GM12878 (cell line): Measurements from ENCODE around the gene RFX3. TPM values are rescaled to one million over a fixed set of nuclear protein-coding genes. Genes with fewer than 3 reads are reported as not detected.

Experiments used
- ATAC-seq: fragments of 200-7000 bp; cut with Tn5 transposase; 3 replicates; pipeline ENCODE4 v1.9.1; 2020; ENCODE audit warnings: mild to moderate bottlenecking, moderate library complexity
- BruUV-seq: library from RNA; stranded (reverse); fragments of 400-500 nt; replicated peaks from 2 replicates; lab custom pipeline; 2021; lab: Mats Ljungman, UMichigan
- CTCF ChIA-PET: fragments of 300-600 bp; sonication (Branson Sonifier 250); formaldehyde crosslinking; extraction: SDS; loops from one replicate; lab custom pipeline; 2021; ENCODE audit warnings: inconsistent platforms; lab: Yijun Ruan, JAX
- POLR2A ChIA-PET: fragments of 350-600 bp; formaldehyde crosslinking; extraction: SDS; loops from one replicate; lab custom pipeline; 2021; ENCODE audit warnings: inconsistent platforms; lab: Charles Lee
- RAD21 ChIA-PET: fragments of 300-600 bp; sonication (Branson Sonifier 250); formaldehyde crosslinking; loops from one replicate; lab custom pipeline; 2023; ENCODE audit warnings: antibody characterized with exemption; ENCODE audit not compliant: unreplicated experiment; lab: Charles Lee
- SMC1A ChIA-PET: fragments of 300-600 bp; sonication (Branson Sonifier 250); formaldehyde crosslinking; loops from one replicate; lab custom pipeline; 2023; ENCODE audit not compliant: unreplicated experiment, uncharacterized antibody; lab: Charles Lee
- DNase-seq: peaks from one replicate; pipeline ENCODE4 v3.0.0-alpha.2; 2011; ENCODE audit warnings: low read depth, low spot score
- FAIRE-seq: peaks from 3 replicates; lab custom pipeline; 2011; peaks lifted over from hg19 to GRCh38; lab: Jason Lieb, UNC
- H2AFZ ChIP-seq: 2 replicates; pipeline ENCODE4 v1.6.0; 2011; ENCODE audit warnings: low read depth, low read length, control low read depth; ENCODE audit not compliant: control insufficient read depth
- H3K27ac ChIP-seq: 2 replicates; pipeline ENCODE4 v1.5.1; 2011; ENCODE audit warnings: control low read depth; ENCODE audit not compliant: control insufficient read depth, insufficient read depth
- H3K27me3 ChIP-seq, 2 experiments: replicated peaks in 1 of 2; 2 replicates each; pipeline versions ENCODE4 v1.6.0 to v1.6.1; 2011; ENCODE audit warnings: low read length in 1 of 2; ENCODE audit not compliant: control insufficient read depth in 2 of 2, insufficient read depth in 2 of 2
- H3K36me3 ChIP-seq, 2 experiments: 2 replicates each; pipeline ENCODE4 v1.5.1; 2011; ENCODE audit warnings: low read length in 1 of 2; ENCODE audit not compliant: control insufficient read depth in 2 of 2, insufficient read depth in 2 of 2
- H3K4me1 ChIP-seq: 2 replicates; pipeline ENCODE4 v1.6.1; 2011; ENCODE audit warnings: mild to moderate bottlenecking, low read length, moderate library complexity, mixed read lengths; ENCODE audit not compliant: control insufficient read depth, insufficient read depth
- H3K4me2 ChIP-seq: 2 replicates; pipeline ENCODE4 v1.6.0; 2011; ENCODE audit warnings: control low read depth; ENCODE audit not compliant: control insufficient read depth, insufficient read depth
- H3K4me3 ChIP-seq: fragments of 200-600 bp; sonication (generic); 2 replicates; pipeline ENCODE4 v1.5.1; 2016
- H3K79me2 ChIP-seq: 2 replicates; pipeline ENCODE4 v1.6.0; 2011; ENCODE audit warnings: low read length; ENCODE audit not compliant: control insufficient read depth, insufficient read depth
- H3K9ac ChIP-seq: 2 replicates; pipeline ENCODE4 v1.8.0; 2011; ENCODE audit warnings: low read length, control low read depth, mixed read lengths; ENCODE audit not compliant: control insufficient read depth, insufficient read depth
- H3K9me3 ChIP-seq: replicated peaks from 3 replicates; pipeline ENCODE4 v1.5.1; 2011; ENCODE audit warnings: mild to moderate bottlenecking, low read length; ENCODE audit not compliant: control insufficient read depth, insufficient read depth
- H4K20me1 ChIP-seq: 2 replicates; pipeline ENCODE4 v1.6.0; 2011; ENCODE audit not compliant: control insufficient read depth, insufficient read depth
- ATF7 ChIP-seq: fragments of 450-650 bp; IDR thresholded peaks from 2 replicates; pipeline ENCODE4 v1.6.1; 2016; ENCODE audit warnings: low read depth, mild to moderate bottlenecking
- CHD2 ChIP-seq: IDR thresholded peaks from 2 replicates; pipeline ENCODE4 v1.6.1; 2011; ENCODE audit warnings: low read depth, low read length, improper control_type of control experiment, borderline replicate concordance
- NFIC ChIP-seq: IDR thresholded peaks from 2 replicates; pipeline ENCODE4 v1.6.1; 2012; ENCODE audit warnings: low read depth, mild to moderate bottlenecking, inconsistent platforms, low read length, moderate library complexity
- RAD21 ChIP-seq: IDR thresholded peaks from 2 replicates; pipeline ENCODE4 v1.6.1; 2011; ENCODE audit warnings: mild to moderate bottlenecking, low read depth, low read length, moderate library complexity; ENCODE audit not compliant: insufficient read depth
- WGBS: methylation state at CpG from one replicate; pipeline ENCODE4 v1.1.6; 2016; ENCODE audit warnings: low lambda C conversion rate; ENCODE audit not compliant: insufficient replicate concordance, insufficient coverage; ENCODE audit errors: missing lambda C conversion rate; 5-methylcytosine and 5-hydroxymethylcytosine counted together
- in situ Hi-C: fragments of 300-500 bp; cut with MboI; formaldehyde crosslinking; loops from 9 replicates; pipeline ENCODE4 v1.14.3; 2018; ENCODE audit warnings: mixed read lengths
- intact Hi-C: fragments of 100-400 bp; cut with micrococcal nuclease; formaldehyde crosslinking; loops from one replicate; pipeline ENCODE4 v1.14.2; 2022; ENCODE audit not compliant: unreplicated experiment
- polyA plus RNA-seq, 11 experiments: library from polyadenylated mRNA; depleted of rRNA in 4 of 11; unstranded in 6 of 11; stranded (reverse) in 5 of 11; fragments of >200 nt; fragmentation: Nextera tagmentation in 4 of 11; fragmentation: Illumina TruSeq in 1 of 11; extraction: Ambion mirVana in 4 of 11; extraction: Trizol in 1 of 11; gene quantifications; 1 replicate in 1 of 11; 2 replicates in 10 of 11; pipeline versions ENCODE4 v1.2.1 to v1.2.3, GENCODE V29; 2011 to 2016; ENCODE audit warnings: inconsistent platforms in 2 of 11, missing spikeins in 2 of 11, low read depth in 1 of 11
- total RNA-seq, 4 experiments: library from RNA; depleted of rRNA in 3 of 4; stranded (reverse); fragments of >200 nt in 3 of 4; fragmentation: Illumina TruSeq in 1 of 4; extraction: Trizol in 1 of 4; gene quantifications; 2 replicates each; pipeline versions ENCODE4 v1.2.1 to v1.2.3, GENCODE V29; 2013 to 2021
- TF ChIP-seq, protein P1 (sequence below): IDR thresholded peaks from 2 replicates; pipeline ENCODE4 v1.6.1; 2012; ENCODE audit warnings: low read depth, low read length, improper control_type of control experiment

RFX3 gene
- total and polyA plus RNA-seq, 10 of the 15 experiments (the other 5 are each of a cell fraction or from before 2014, with no cell fraction given): 1.2 to 26.4 (median 6.7) TPM

DNA sequence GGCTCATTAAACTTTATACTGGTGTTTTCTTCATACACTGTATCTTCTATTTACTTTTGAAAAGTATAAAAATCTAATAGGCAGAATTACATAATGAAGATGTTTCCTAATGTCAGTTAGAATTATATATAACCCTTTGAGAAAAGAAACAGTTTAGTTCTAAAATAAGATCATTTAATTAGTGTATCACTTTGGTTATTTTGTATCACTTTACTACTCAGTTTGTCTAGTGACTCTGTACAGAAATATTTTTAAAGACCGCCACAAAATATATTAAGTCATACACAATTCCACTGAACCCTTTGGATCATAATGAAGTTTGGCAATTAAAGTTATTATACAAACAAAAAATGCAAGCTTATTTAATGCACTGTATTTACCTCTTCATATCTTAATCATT, 15.0 kb downstream of the RFX3 start:
- ChIA-PET POLR2A (interaction anchor here (0.7 to 1.7 kb wide), 2 partner anchors 16 to 33 kb away, joined by 3 to 4 read pairs; no protein-coding TSS in a partner anchor), RAD21 (interaction anchor here (1.0 to 1.7 kb wide), 6 partner anchors 11 to 38 kb away, joined by 3 to 6 read pairs (median 4); no protein-coding TSS in a partner anchor), SMC1A (interaction anchor here (1.0 to 5.5 kb wide), 4 partner anchors 10 to 33 kb away, joined by 3 to 40 read pairs (median 6); no protein-coding TSS in a partner anchor), CTCF (interaction anchor here (0.9 kb wide), 1 partner anchor 42 kb away, joined by 4 read pairs; no protein-coding TSS in a partner anchor)
- no peak overlapping the region for H3K4me2 ChIP-seq
- no peak overlapping the region for H2AFZ ChIP-seq
- no peaks in the 10 kb centered on the region for H3K36me3 ChIP-seq
- H3K27ac ChIP-seq: no peak overlapping the region
- H4K20me1 ChIP-seq: no peaks in the 10 kb centered on the region
- no peak overlapping the region for H3K4me3 ChIP-seq
- DNase-seq (no peak), FAIRE-seq (no peak), ATAC-seq (no peak)
- peaks cover 13% of the 10 kb centered on the region for H3K4me1 ChIP-seq
- intact Hi-C loops (loop anchor here (5.0 kb wide), 1 partner anchor 268 kb away; no protein-coding TSS in a partner anchor), in situ Hi-C loops (no loop called here)
- H3K9ac ChIP-seq: no peak overlapping the region
- no peaks in the 10 kb centered on the region for H3K27me3 ChIP-seq
- no peak for TF ChIP-seq NFIC
- TF ChIP-seq ATF7: no peak
- no peak for TF ChIP-seq RAD21
- no peak for TF ChIP-seq CHD2
- TF ChIP-seq, protein P1, sequence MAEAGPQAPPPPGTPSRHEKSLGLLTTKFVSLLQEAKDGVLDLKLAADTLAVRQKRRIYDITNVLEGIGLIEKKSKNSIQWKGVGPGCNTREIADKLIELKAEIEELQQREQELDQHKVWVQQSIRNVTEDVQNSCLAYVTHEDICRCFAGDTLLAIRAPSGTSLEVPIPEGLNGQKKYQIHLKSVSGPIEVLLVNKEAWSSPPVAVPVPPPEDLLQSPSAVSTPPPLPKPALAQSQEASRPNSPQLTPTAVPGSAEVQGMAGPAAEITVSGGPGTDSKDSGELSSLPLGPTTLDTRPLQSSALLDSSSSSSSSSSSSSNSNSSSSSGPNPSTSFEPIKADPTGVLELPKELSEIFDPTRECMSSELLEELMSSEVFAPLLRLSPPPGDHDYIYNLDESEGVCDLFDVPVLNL: no peak
- 97% methylated on average over 1 of the region's 1 CpG for WGBS
- BruUV-seq: no TSS peak
- H3K79me2 ChIP-seq: peaks cover 48% of the 10 kb centered on the region
- H3K9me3 ChIP-seq: no peaks in the 10 kb centered on the region; the same call in 1 of the 3 replicates
